ENCODE measurements around the gene TRIP10.
A peak's percentile ranks its signal among the peaks of the same experiment; 100 is the strongest.

GRCh38 chr19:6736917-6737283 lies 2.6 kb upstream of the TRIP10 start:
- peak in 1 of 3 donors; percentile 22 for TF ChIP-seq CTCF (IDR thresholded peaks at IDR 0.05)
- no peak for TF ChIP-seq POLR2AphosphoS5 (IDR thresholded peaks at IDR 0.05)
